Measurements from ENCODE around the gene UFC1. TPM values are rescaled to one million over a fixed set of nuclear protein-coding genes. Genes with fewer than 3 reads are reported as not detected.

Gene UFC1
- total and polyA plus RNA-seq, 2 of the 13 experiments (the other 11 are each of a cell fraction or from before 2014, with no cell fraction given) = 72.8 to 85.2 TPM

DNA sequence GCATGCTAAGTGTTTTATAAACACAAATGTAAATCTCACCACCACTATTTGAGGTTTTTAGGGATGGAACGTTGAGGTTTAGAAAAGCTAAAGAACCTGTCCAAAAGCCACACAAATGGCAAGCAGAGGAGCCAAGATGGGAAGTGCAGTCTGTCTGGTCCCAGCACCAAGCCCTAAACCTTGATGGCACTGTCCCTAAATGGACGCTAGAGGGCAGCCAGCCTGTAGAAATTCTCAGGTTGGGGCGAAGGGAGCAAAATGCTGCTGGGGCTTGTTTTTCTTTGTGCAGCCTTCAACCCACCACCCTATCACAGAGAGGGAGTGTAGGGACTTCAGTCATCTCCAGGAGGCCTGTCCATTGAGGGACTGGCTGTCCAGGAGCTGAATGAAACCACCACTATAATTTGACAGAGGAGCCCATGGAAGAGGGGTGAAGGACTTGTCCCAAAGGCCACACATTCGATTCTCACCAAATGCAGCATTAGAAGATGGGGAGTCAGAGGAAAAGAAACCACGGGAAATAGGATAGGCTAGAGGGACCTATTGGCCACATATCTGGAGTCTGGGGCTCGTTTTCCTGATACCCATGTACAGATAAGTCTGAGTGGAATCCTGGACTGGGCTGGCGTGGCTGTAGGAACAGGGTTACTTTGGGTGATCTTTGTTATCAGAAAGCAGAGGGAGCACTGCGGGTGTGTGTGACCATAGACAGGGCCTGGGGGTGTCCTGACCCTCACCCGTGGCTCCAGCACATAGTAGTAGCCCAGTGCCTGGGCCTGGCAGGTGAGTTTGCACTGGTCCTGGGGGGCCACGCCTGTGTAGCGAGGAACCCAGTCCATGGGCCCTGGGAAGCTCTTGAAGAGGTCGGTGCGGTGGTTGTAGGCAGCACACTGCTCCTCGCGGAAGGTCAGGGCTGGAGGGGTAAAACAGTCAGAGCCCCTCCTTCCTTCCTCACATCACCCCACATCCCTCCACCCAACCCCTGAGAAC, 39.0 kb downstream of the UFC1 start (continued):
- TF ChIP-seq ZNF512 (CRISPR knock-in tag; IDR thresholded peaks at IDR 0.05) (no peak), KDM4B (CRISPR knock-in tag; IDR thresholded peaks at IDR 0.05) (no peak), SMC3 (IDR thresholded peaks at IDR 0.05; ENCODE audit: low read length) (peak; percentile 81), ZNF629 (CRISPR knock-in tag; conservative IDR thresholded peaks at IDR 0.05) (0 out of 2 replicates have a peak, but pooled peaks have one; percentile 25), XRCC5 (optimal IDR thresholded peaks at IDR 0.05; ENCODE audit: low read length) (peak; percentile 61), FOXP4 (CRISPR knock-in tag; IDR thresholded peaks at IDR 0.05) (no peak), HMGXB4 (CRISPR knock-in tag; IDR thresholded peaks at IDR 0.05; ENCODE audit: borderline replicate concordance in 1 of 2, low read depth in 1 of 2) (peak; percentile 24 to 29; a peak in 1 of 4 replicates), TFDP1 (CRISPR knock-in tag; IDR thresholded peaks at IDR 0.05; ENCODE audit: borderline replicate concordance) (no peak), MTF1 (CRISPR knock-in tag; IDR thresholded peaks at IDR 0.05) (no peak), THAP8 (CRISPR knock-in tag; IDR thresholded peaks at IDR 0.05; ENCODE audit: borderline replicate concordance) (no peak), SAP130 (CRISPR knock-in tag; IDR thresholded peaks at IDR 0.05; ENCODE audit: low read depth) (no peak)
- TF ChIP-seq, protein P1, sequence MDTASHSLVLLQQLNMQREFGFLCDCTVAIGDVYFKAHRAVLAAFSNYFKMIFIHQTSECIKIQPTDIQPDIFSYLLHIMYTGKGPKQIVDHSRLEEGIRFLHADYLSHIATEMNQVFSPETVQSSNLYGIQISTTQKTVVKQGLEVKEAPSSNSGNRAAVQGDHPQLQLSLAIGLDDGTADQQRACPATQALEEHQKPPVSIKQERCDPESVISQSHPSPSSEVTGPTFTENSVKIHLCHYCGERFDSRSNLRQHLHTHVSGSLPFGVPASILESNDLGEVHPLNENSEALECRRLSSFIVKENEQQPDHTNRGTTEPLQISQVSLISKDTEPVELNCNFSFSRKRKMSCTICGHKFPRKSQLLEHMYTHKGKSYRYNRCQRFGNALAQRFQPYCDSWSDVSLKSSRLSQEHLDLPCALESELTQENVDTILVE (CRISPR knock-in tag; IDR thresholded peaks at IDR 0.05) = no peak
- TF ChIP-seq, protein P2, sequence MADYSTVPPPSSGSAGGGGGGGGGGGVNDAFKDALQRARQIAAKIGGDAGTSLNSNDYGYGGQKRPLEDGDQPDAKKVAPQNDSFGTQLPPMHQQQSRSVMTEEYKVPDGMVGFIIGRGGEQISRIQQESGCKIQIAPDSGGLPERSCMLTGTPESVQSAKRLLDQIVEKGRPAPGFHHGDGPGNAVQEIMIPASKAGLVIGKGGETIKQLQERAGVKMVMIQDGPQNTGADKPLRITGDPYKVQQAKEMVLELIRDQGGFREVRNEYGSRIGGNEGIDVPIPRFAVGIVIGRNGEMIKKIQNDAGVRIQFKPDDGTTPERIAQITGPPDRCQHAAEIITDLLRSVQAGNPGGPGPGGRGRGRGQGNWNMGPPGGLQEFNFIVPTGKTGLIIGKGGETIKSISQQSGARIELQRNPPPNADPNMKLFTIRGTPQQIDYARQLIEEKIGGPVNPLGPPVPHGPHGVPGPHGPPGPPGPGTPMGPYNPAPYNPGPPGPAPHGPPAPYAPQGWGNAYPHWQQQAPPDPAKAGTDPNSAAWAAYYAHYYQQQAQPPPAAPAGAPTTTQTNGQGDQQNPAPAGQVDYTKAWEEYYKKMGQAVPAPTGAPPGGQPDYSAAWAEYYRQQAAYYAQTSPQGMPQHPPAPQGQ (CRISPR knock-in tag; IDR thresholded peaks at IDR 0.05; ENCODE audit: borderline replicate concordance) = no peak
- TF ChIP-seq, protein P3, sequence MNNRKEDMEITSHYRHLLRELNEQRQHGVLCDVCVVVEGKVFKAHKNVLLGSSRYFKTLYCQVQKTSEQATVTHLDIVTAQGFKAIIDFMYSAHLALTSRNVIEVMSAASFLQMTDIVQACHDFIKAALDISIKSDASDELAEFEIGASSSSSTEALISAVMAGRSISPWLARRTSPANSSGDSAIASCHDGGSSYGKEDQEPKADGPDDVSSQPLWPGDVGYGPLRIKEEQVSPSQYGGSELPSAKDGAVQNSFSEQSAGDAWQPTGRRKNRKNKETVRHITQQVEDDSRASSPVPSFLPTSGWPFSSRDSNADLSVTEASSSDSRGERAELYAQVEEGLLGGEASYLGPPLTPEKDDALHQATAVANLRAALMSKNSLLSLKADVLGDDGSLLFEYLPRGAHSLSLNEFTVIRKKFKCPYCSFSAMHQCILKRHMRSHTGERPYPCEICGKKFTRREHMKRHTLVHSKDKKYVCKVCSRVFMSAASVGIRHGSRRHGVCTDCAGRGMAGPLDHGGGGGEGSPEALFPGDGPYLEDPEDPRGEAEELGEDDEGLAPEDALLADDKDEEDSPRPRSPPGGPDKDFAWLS (CRISPR knock-in tag; IDR thresholded peaks at IDR 0.05; ENCODE audit: borderline replicate concordance) = no peak

Data from HepG2 (cell line).